Measurements from ENCODE around the gene RPL38.
"Not testable (repeated sequence)": the region's sequence is repeated elsewhere in the genome, so short reads cannot be mapped to it uniquely, and the experiment has no call there.

The RPL38 gene

DNA sequence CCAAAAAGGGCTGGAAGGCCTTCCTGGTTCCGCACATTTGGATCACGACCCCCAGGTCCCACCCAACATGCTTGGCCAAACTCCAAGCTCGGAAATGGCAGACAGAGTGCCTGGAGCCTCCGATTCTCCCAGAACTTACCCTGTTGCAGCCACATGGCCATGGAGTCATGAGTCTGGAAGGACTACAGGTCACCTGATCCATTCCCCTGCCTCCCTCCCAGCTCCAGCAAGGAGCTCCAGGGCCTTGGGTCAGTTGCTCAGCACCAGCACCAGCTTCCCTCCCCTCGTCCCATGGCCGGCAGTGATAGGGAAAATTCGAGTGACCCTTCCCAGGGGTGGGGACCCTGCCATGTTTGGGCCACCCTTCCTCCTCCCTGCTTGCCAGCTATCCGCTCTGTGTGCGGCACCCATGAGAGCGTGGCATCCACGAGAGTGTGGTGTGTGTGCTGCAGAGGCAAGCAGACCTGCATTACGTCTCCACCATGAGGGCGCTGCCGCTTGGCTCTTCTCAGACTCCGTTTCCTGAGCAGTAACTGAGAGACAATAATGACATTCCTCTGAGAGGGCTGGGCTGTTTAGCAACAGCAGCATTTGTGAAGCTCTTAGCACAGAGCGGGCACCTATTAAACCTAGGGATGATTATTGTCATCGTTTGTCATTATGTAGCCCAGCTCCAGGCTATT lies 21.3 kb upstream of the RPL38 start:
- no peak for DNase-seq (ENCODE audit: low read depth)
- TF ChIP-seq, protein P1, sequence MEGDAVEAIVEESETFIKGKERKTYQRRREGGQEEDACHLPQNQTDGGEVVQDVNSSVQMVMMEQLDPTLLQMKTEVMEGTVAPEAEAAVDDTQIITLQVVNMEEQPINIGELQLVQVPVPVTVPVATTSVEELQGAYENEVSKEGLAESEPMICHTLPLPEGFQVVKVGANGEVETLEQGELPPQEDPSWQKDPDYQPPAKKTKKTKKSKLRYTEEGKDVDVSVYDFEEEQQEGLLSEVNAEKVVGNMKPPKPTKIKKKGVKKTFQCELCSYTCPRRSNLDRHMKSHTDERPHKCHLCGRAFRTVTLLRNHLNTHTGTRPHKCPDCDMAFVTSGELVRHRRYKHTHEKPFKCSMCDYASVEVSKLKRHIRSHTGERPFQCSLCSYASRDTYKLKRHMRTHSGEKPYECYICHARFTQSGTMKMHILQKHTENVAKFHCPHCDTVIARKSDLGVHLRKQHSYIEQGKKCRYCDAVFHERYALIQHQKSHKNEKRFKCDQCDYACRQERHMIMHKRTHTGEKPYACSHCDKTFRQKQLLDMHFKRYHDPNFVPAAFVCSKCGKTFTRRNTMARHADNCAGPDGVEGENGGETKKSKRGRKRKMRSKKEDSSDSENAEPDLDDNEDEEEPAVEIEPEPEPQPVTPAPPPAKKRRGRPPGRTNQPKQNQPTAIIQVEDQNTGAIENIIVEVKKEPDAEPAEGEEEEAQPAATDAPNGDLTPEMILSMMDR (IDR thresholded peaks at IDR 0.05; ENCODE audit: control insufficient read depth, extremely low read depth, insufficient read depth): no peak
- no peak overlapping the region for H3K4me3 ChIP-seq (ENCODE audit: low read depth, low read length)

DNA sequence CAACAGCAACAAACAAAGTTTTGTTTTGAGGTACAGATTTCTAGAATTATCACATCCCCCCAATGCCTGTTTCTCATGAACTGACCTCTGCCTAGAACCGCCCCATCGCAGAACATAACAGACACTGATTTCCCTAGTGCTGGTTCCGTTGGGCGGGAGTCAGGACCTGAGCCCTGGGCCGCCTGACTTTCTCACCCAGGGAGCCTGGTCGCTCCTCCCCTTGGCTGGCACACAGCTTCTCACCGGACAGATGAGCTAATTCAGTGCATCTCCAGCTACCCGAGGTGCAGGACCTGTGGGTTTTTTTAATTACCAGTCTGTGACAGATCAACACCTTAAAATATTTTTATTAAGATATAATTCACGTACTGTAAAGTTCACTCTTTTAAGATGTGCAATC lies 20.1 kb upstream of the RPL38 start:
- DNase-seq (ENCODE audit: low read depth): no peak

GRCh38 chr17:74185571-74186185 lies 17.8 kb upstream of the RPL38 start:
- no peak overlapping the region for H3K4me3 ChIP-seq (ENCODE audit: low read depth, low read length)
- no peak for DNase-seq (ENCODE audit: low read depth)
- TF ChIP-seq, protein P1 (IDR thresholded peaks at IDR 0.05; ENCODE audit: control insufficient read depth, extremely low read depth, insufficient read depth): no peak

More for the DNA sequence above, 20.1 kb upstream of the RPL38 start:
- no peak overlapping the region for H3K4me3 ChIP-seq (ENCODE audit: low read depth, low read length)
- TF ChIP-seq, protein P1 (IDR thresholded peaks at IDR 0.05; ENCODE audit: control insufficient read depth, extremely low read depth, insufficient read depth): no peak

DNA sequence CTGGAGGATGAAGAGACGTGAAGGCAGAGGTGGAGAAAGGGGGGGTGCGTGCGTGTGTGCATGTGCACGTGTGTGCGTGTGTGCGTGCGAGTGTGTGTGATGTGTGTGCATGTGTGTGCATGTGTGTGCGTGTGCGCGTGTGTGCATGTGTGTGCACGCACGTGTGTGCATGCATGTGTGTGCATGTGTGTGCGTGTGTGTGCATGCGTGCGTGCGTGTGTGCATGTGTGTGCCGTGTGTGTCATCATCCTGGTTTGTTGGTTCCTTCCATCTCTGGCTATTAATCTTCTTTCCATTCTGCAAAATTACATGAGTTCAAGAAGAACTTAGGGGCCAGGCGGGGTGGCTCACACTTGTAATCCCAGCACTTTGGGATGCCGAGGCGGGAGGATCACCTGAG lies 17.0 kb upstream of the RPL38 start:
- DNase-seq (ENCODE audit: low read depth): no peak
- H3K4me3 ChIP-seq (ENCODE audit: low read depth, low read length): no peak overlapping the region
- TF ChIP-seq, protein P1 (IDR thresholded peaks at IDR 0.05; ENCODE audit: control insufficient read depth, extremely low read depth, insufficient read depth): no peak

- no peak overlapping the region for H3K4me3 ChIP-seq (ENCODE audit: low read depth, low read length)
- DNase-seq (ENCODE audit: low read depth): no peak
- TF ChIP-seq, protein P1 (IDR thresholded peaks at IDR 0.05; ENCODE audit: control insufficient read depth, extremely low read depth, insufficient read depth): no peak
These were observed 15.7 kb upstream of the RPL38 start for GRCh38 chr17:74187761-74188160.

- not testable (repeated sequence) for H3K4me3 ChIP-seq (ENCODE audit: low read depth, low read length); DNase-seq (ENCODE audit: low read depth)
These were observed 14.8 kb upstream of the RPL38 start for GRCh38 chr17:74188687-74189086.

GRCh38 chr17:74190154-74190553 lies 13.3 kb upstream of the RPL38 start:
- no peak overlapping the region for H3K4me3 ChIP-seq (ENCODE audit: low read depth, low read length)
- DNase-seq (ENCODE audit: low read depth): no peak
- TF ChIP-seq, protein P1 (IDR thresholded peaks at IDR 0.05; ENCODE audit: control insufficient read depth, extremely low read depth, insufficient read depth): no peak

Data from LNCaP clone FGC (cell line).